ENCODE data around the gene FADS1. TPM values are rescaled to one million over a fixed set of nuclear protein-coding genes. Genes with fewer than 3 reads are reported as not detected.
A peak's percentile ranks its signal among the peaks of the same experiment; 100 is the strongest.

Gene FADS1
- total RNA-seq, 2 experiments from 2014 or later: 25.7 to 27.1 TPM

GRCh38 chr11:61838921-61839320 lies 22.1 kb upstream of the FADS1 start:
- no peaks in the 10 kb centered on the region for H3K9me3 Mint-ChIP-seq
- POLR2A ChIA-PET: interaction anchor here (0.5 kb wide), 1 partner anchor 129 kb away, joined by 4 read pairs; the partner anchor contains the start of gene FTH1
- CTCF ChIA-PET: interaction anchor here (1.0 kb wide), 1 partner anchor 11 kb away, joined by 3 read pairs; the partner anchor contains the start of gene FADS2
- no peak overlapping the region for H3K4me3 Mint-ChIP-seq
- DNase-seq: no peak
- peak overlapping the region; percentile 57 for H3K27ac Mint-ChIP-seq
- H3K36me3 Mint-ChIP-seq (ENCODE audit: low read depth): peaks cover 55% of the 10 kb centered on the region
- H3K4me1 Mint-ChIP-seq: peaks cover 24% of the 10 kb centered on the region
- H3K27me3 Mint-ChIP-seq: no peaks in the 10 kb centered on the region

- DNase-seq: no peak
- ChIA-PET CTCF (interaction anchor here (1.0 kb wide), 1 partner anchor 10 kb away, joined by 3 read pairs; the partner anchor contains the start of gene FADS2), POLR2A (interaction anchor here (0.5 kb wide), 1 partner anchor 129 kb away, joined by 4 read pairs; the partner anchor contains the start of gene FTH1)
- Mint-ChIP-seq H3K4me3 (no peak overlapping the region), H3K4me1 (peaks cover 29% of the 10 kb centered on the region), H3K27ac (peak overlapping the region; percentile 57), H3K9me3 (no peaks in the 10 kb centered on the region), H3K27me3 (no peaks in the 10 kb centered on the region), H3K36me3 (ENCODE audit: low read depth) (peaks cover 59% of the 10 kb centered on the region)
Measured at GRCh38 chr11:61838501-61838900, 21.7 kb upstream of the FADS1 start.

GRCh38 chr11:61837411-61838005 lies 20.7 kb upstream of the FADS1 start:
- Mint-ChIP-seq H3K27ac (no peak overlapping the region), H3K9me3 (no peaks in the 10 kb centered on the region), H3K4me1 (peaks cover 38% of the 10 kb centered on the region), H3K27me3 (no peaks in the 10 kb centered on the region), H3K36me3 (ENCODE audit: low read depth) (peaks cover 57% of the 10 kb centered on the region), H3K4me3 (no peak overlapping the region)
- ChIA-PET POLR2A (no interaction called here), CTCF (interaction anchor here (0.5 to 0.9 kb wide), 2 partner anchors 12 to 41 kb away, joined by 3 read pairs; no protein-coding TSS in a partner anchor)
- no peak for DNase-seq

- CTCF ChIA-PET: no interaction called here
- Mint-ChIP-seq H3K27ac (peak overlapping the region; percentile 81), H3K4me1 (peaks cover 51% of the 10 kb centered on the region), H3K27me3 (no peaks in the 10 kb centered on the region), H3K4me3 (no peak overlapping the region), H3K9me3 (no peaks in the 10 kb centered on the region), H3K36me3 (ENCODE audit: low read depth) (peaks cover 48% of the 10 kb centered on the region)
- POLR2A ChIA-PET: no interaction called here
- no peak for DNase-seq
Measured at GRCh38 chr11:61836193-61836592, 19.4 kb upstream of the FADS1 start.

GRCh38 chr11:61834278-61835048 lies 17.7 kb upstream of the FADS1 start:
- peak; percentile 82 for DNase-seq
- H3K27ac Mint-ChIP-seq: peak overlapping the region; percentile 97
- H3K9me3 Mint-ChIP-seq: no peaks in the 10 kb centered on the region
- ChIA-PET CTCF (interaction anchor here (0.7 to 2.2 kb wide), 7 partner anchors 10 to 429 kb away, joined by 3 to 9 read pairs (median 3); partner anchors contain the start of genes FEN1 and TMEM258), POLR2A (interaction anchor here (1.5 kb wide), 1 partner anchor 19 kb away, joined by 6 read pairs; no protein-coding TSS in a partner anchor)
- peak overlapping the region; percentile 57 for H3K4me3 Mint-ChIP-seq
- no peaks in the 10 kb centered on the region for H3K27me3 Mint-ChIP-seq
- peaks cover 40% of the 10 kb centered on the region for H3K36me3 Mint-ChIP-seq (ENCODE audit: low read depth)
- peaks cover 65% of the 10 kb centered on the region for H3K4me1 Mint-ChIP-seq

- H3K4me1 Mint-ChIP-seq: peaks cover 69% of the 10 kb centered on the region
- peak overlapping the region; percentile 97 for H3K27ac Mint-ChIP-seq
- H3K9me3 Mint-ChIP-seq: no peaks in the 10 kb centered on the region
- H3K27me3 Mint-ChIP-seq: no peaks in the 10 kb centered on the region
- ChIA-PET POLR2A (interaction anchor here (1.5 kb wide), 1 partner anchor 19 kb away, joined by 6 read pairs; no protein-coding TSS in a partner anchor), CTCF (interaction anchor here (1.1 to 2.2 kb wide), 5 partner anchors 16 to 274 kb away, joined by 3 to 9 read pairs (median 4); no protein-coding TSS in a partner anchor)
- DNase-seq: no peak
- H3K36me3 Mint-ChIP-seq (ENCODE audit: low read depth): peaks cover 36% of the 10 kb centered on the region
- peak overlapping the region; percentile 35 for H3K4me3 Mint-ChIP-seq
Measured at GRCh38 chr11:61833926-61834277, 17.1 kb upstream of the FADS1 start.

- H3K36me3 Mint-ChIP-seq (ENCODE audit: low read depth): peaks cover 31% of the 10 kb centered on the region
- no peaks in the 10 kb centered on the region for H3K9me3 Mint-ChIP-seq
- no peaks in the 10 kb centered on the region for H3K27me3 Mint-ChIP-seq
- POLR2A ChIA-PET: no interaction called here
- DNase-seq: peak; percentile 25
- CTCF ChIA-PET: interaction anchor here (1.1 to 2.2 kb wide), 5 partner anchors 16 to 275 kb away, joined by 3 to 9 read pairs (median 4); no protein-coding TSS in a partner anchor
- peaks cover 69% of the 10 kb centered on the region for H3K4me1 Mint-ChIP-seq
- no peak overlapping the region for H3K4me3 Mint-ChIP-seq
- peak overlapping the region; percentile 97 for H3K27ac Mint-ChIP-seq
Measured at GRCh38 chr11:61833471-61833870, 16.7 kb upstream of the FADS1 start.

GRCh38 chr11:61832754-61833153 lies 16.0 kb upstream of the FADS1 start:
- peak overlapping the region; percentile 97 for H3K27ac Mint-ChIP-seq
- H3K4me1 Mint-ChIP-seq: peaks cover 69% of the 10 kb centered on the region
- no peak overlapping the region for H3K4me3 Mint-ChIP-seq
- ChIA-PET CTCF (interaction anchor here (1.2 kb wide), 1 partner anchor 20 kb away, joined by 3 read pairs; no protein-coding TSS in a partner anchor), POLR2A (no interaction called here)
- DNase-seq: no peak
- H3K27me3 Mint-ChIP-seq: no peaks in the 10 kb centered on the region
- H3K9me3 Mint-ChIP-seq: no peaks in the 10 kb centered on the region
- peaks cover 26% of the 10 kb centered on the region for H3K36me3 Mint-ChIP-seq (ENCODE audit: low read depth)

- no peak for DNase-seq
- Mint-ChIP-seq H3K27ac (peak overlapping the region; percentile 72), H3K36me3 (ENCODE audit: low read depth) (peaks cover 25% of the 10 kb centered on the region), H3K4me3 (no peak overlapping the region), H3K9me3 (no peaks in the 10 kb centered on the region), H3K27me3 (peaks cover 1% of the 10 kb centered on the region), H3K4me1 (peaks cover 70% of the 10 kb centered on the region)
- ChIA-PET POLR2A (no interaction called here), CTCF (interaction anchor here (1.1 kb wide), 1 partner anchor 39 kb away, joined by 4 read pairs; no protein-coding TSS in a partner anchor)
Measured at GRCh38 chr11:61832207-61832606, 15.4 kb upstream of the FADS1 start.

- peaks cover 4% of the 10 kb centered on the region for H3K27me3 Mint-ChIP-seq
- peaks cover 65% of the 10 kb centered on the region for H3K4me1 Mint-ChIP-seq
- H3K4me3 Mint-ChIP-seq: peak overlapping the region; percentile 85
- POLR2A ChIA-PET: interaction anchor here (2.3 kb wide), 1 partner anchor 15 kb away, joined by 9 read pairs; no protein-coding TSS in a partner anchor
- peak overlapping the region; percentile 63 for H3K27ac Mint-ChIP-seq
- CTCF ChIA-PET: interaction anchor here (1.1 to 3.3 kb wide), 3 partner anchors 12 to 32 kb away, joined by 3 to 12 read pairs (median 11); no protein-coding TSS in a partner anchor
- H3K36me3 Mint-ChIP-seq (ENCODE audit: low read depth): peaks cover 22% of the 10 kb centered on the region
- H3K9me3 Mint-ChIP-seq: no peaks in the 10 kb centered on the region
- no peak for DNase-seq
Measured at GRCh38 chr11:61830237-61831105, 13.7 kb upstream of the FADS1 start.

GRCh38 chr11:61829806-61830205 lies 13.0 kb upstream of the FADS1 start:
- peak overlapping the region; percentile 93 for H3K27ac Mint-ChIP-seq
- peaks cover 20% of the 10 kb centered on the region for H3K36me3 Mint-ChIP-seq (ENCODE audit: low read depth)
- peaks cover 61% of the 10 kb centered on the region for H3K4me1 Mint-ChIP-seq
- peaks cover 4% of the 10 kb centered on the region for H3K27me3 Mint-ChIP-seq
- POLR2A ChIA-PET: interaction anchor here (2.3 kb wide), 1 partner anchor 14 kb away, joined by 9 read pairs; no protein-coding TSS in a partner anchor
- H3K9me3 Mint-ChIP-seq: no peaks in the 10 kb centered on the region
- H3K4me3 Mint-ChIP-seq: peak overlapping the region; percentile 85
- no peak for DNase-seq
- CTCF ChIA-PET: interaction anchor here (1.2 to 3.3 kb wide), 3 partner anchors 14 to 37 kb away, joined by 3 to 42 read pairs (median 12); partner anchors contain the start of genes FADS1 and FEN1
